ENCODE data around the gene LAMA4.

Gene LAMA4

DNA sequence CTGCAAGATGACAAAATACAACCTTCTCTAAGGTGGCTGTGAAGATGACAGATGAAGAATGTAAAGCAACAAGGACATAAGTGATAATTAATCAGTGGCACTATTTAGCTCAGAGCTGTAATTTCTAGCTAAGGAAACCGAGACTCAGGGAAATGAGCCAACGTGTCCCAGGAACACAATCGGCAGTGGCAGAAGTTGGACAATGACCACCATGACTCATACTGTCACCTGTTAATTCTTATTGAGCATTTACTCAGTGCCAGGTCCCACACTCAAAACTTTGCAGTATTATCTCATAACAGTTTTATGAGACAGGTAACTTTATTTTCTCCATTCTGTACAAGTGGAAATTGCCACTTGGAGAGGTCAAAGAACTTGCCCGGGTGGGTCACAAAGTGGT is 55.8 kb downstream of the LAMA4 start:
- no peaks in the 10 kb centered on the region for H3K36me3 ChIP-seq (ENCODE audit: control insufficient read depth, insufficient read depth, low read length)
- no peak for DNase-seq (ENCODE audit: low read depth, low spot score)
- WGBS (ENCODE audit: insufficient coverage, insufficient read length) = no CpG with 5 or more reads among the region's 4 CpGs
- no peak overlapping the region for H3K4me3 ChIP-seq (ENCODE audit: low read length)
- H3K27ac ChIP-seq (ENCODE audit: low read length) = no peak overlapping the region
- H3K27me3 ChIP-seq (ENCODE audit: control insufficient read depth, insufficient read depth, low read length) = no peaks in the 10 kb centered on the region
- H3K9me3 ChIP-seq (ENCODE audit: control insufficient read depth, insufficient read depth, low read length) = no peaks in the 10 kb centered on the region
- no peaks in the 10 kb centered on the region; the same call in 1 of the 2 replicates for H3K4me1 ChIP-seq (ENCODE audit: control insufficient read depth, insufficient read depth, low read length)

DNA sequence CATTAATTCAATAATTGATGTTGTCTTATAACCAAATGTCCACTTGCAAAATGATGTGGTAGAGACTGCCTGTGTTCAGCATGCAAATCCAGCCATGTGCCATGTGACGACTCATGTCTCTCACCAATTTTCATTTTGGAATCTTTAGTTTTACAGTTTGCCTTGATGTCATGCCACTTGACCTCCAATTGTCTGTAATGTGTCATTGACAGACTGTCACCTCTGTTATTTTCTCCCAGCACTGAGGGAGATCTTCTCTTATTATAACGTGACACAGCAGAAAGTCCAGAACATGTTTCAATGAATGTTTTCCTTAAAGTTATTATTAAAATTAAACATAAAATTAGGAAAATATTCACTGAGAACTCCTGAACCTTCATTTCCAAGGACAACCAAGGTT is 56.7 kb downstream of the LAMA4 start:
- no peaks in the 10 kb centered on the region for H3K9me3 ChIP-seq (ENCODE audit: control insufficient read depth, insufficient read depth, low read length)
- no peaks in the 10 kb centered on the region for H3K27me3 ChIP-seq (ENCODE audit: control insufficient read depth, insufficient read depth, low read length)
- DNase-seq (ENCODE audit: low read depth, low spot score) = no peak
- no peaks in the 10 kb centered on the region; the same call in 1 of the 2 replicates for H3K4me1 ChIP-seq (ENCODE audit: control insufficient read depth, insufficient read depth, low read length)
- no peak overlapping the region for H3K27ac ChIP-seq (ENCODE audit: low read length)
- no CpG with 5 or more reads among the region's 2 CpGs for WGBS (ENCODE audit: insufficient coverage, insufficient read length)
- no peak overlapping the region for H3K4me3 ChIP-seq (ENCODE audit: low read length)
- H3K36me3 ChIP-seq (ENCODE audit: control insufficient read depth, insufficient read depth, low read length) = no peaks in the 10 kb centered on the region

DNA sequence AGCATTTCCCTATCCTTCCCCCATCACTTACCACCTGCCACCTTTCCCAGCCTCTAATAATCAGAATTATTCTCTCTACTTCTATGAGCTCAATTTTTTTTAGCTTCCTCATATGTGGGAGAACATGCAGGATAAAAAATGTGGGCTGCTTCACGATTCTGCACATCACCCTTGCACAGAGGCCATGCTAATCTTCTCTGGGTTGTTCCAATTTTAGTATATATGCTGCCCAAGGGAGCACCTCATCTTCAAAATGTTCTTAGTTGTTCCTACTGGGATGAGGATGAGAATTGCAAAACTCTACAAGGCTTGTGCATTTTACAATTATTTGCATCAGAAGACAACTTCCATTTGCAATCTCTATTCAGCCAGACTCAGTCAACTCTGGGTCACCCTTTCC is 58.1 kb downstream of the LAMA4 start:
- no peak for DNase-seq (ENCODE audit: low read depth, low spot score)
- H3K4me1 ChIP-seq (ENCODE audit: control insufficient read depth, insufficient read depth, low read length) = no peaks in the 10 kb centered on the region; the same call in 1 of the 2 replicates
- H3K27ac ChIP-seq (ENCODE audit: low read length) = no peak overlapping the region
- no peak overlapping the region for H3K4me3 ChIP-seq (ENCODE audit: low read length)
- H3K9me3 ChIP-seq (ENCODE audit: control insufficient read depth, insufficient read depth, low read length) = no peaks in the 10 kb centered on the region
- no peaks in the 10 kb centered on the region for H3K36me3 ChIP-seq (ENCODE audit: control insufficient read depth, insufficient read depth, low read length)
- WGBS (ENCODE audit: insufficient coverage, insufficient read length) = no CpG with 5 or more reads among the region's 1 CpG
- H3K27me3 ChIP-seq (ENCODE audit: control insufficient read depth, insufficient read depth, low read length) = no peaks in the 10 kb centered on the region

DNA sequence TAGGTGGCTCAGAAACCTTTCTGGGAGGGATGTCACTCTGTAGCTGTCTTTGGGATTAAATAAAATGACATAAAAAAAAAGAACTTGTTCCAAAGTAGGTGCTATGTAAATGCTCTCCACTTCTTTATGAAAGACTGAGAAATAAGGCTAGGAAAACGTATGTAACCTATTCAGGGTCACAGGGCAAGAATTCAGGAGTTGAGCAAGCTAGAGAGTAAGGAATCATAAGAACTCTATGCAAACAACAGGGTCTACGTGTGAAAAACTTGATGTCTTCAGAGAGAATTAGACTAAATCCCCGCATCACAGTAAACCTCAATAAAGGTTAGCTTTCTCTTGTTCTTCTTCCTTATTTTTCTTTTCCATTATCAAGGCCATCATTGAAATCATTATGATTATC is 59.2 kb downstream of the LAMA4 start:
- WGBS (ENCODE audit: insufficient coverage, insufficient read length) = no CpG with 5 or more reads among the region's 3 CpGs
- Histone ChIP-seq H3K9me3 (ENCODE audit: control insufficient read depth, insufficient read depth, low read length) (no peaks in the 10 kb centered on the region), H3K27ac (ENCODE audit: low read length) (no peak overlapping the region), H3K36me3 (ENCODE audit: control insufficient read depth, insufficient read depth, low read length) (no peaks in the 10 kb centered on the region), H3K27me3 (ENCODE audit: control insufficient read depth, insufficient read depth, low read length) (no peaks in the 10 kb centered on the region), H3K4me3 (ENCODE audit: low read length) (no peak overlapping the region), H3K4me1 (ENCODE audit: control insufficient read depth, insufficient read depth, low read length) (no peaks in the 10 kb centered on the region)
- no peak for DNase-seq (ENCODE audit: low read depth, low spot score)

DNA sequence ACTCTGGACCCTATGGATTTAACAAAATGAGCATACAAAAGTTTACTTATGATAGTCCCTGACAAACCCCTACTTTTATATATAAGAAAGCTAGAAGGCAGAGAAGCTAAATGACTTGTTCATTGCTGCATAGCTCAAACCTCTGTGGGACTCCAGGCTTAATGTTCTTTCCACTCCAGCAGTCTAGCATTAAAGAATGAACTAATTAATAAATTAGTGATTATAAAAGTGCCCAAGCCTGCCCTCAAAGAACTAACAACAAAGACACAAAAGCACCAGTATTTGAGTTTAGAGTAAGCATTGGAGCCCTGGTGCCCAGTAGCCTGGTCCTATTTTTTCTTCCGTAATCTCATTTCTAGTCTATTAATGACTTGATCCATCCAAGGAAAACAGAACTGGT is 59.9 kb downstream of the LAMA4 start:
- Histone ChIP-seq H3K27me3 (ENCODE audit: control insufficient read depth, insufficient read depth, low read length) (no peaks in the 10 kb centered on the region), H3K27ac (ENCODE audit: low read length) (no peak overlapping the region), H3K9me3 (ENCODE audit: control insufficient read depth, insufficient read depth, low read length) (no peaks in the 10 kb centered on the region), H3K4me1 (ENCODE audit: control insufficient read depth, insufficient read depth, low read length) (no peaks in the 10 kb centered on the region), H3K4me3 (ENCODE audit: low read length) (no peak overlapping the region), H3K36me3 (ENCODE audit: control insufficient read depth, insufficient read depth, low read length) (no peaks in the 10 kb centered on the region)
- WGBS (ENCODE audit: insufficient coverage, insufficient read length) = no CpG with 5 or more reads among the region's 1 CpG
- DNase-seq (ENCODE audit: low read depth, low spot score) = no peak

DNA sequence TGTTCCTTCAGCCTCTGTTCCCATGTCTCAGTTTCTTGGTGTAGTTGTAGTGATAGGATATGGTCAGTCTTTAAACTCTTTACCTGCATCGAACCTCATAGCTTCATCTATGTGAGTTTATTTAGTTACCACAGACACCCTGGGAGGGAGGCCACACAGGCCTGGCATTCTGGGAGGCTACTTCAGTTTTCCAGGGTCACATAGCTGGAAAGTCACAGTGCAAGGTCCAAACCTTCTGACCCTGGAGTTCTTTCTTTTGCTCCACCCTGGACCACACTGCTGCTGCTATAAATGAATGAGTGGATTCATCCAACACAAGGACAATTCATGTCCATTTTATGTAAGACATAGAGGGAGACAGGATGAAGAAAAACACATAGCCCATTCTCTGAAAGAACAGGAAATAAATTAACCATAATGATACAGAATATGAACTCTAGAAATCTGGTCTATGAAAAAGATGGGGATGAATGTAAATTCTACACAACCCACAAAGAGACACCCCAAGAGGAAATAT is 60.8 kb downstream of the LAMA4 start:
- no peaks in the 10 kb centered on the region for H3K27me3 ChIP-seq (ENCODE audit: control insufficient read depth, insufficient read depth, low read length)
- no peak overlapping the region for H3K4me3 ChIP-seq (ENCODE audit: low read length)
- H3K36me3 ChIP-seq (ENCODE audit: control insufficient read depth, insufficient read depth, low read length) = no peaks in the 10 kb centered on the region
- no peaks in the 10 kb centered on the region for H3K9me3 ChIP-seq (ENCODE audit: control insufficient read depth, insufficient read depth, low read length)
- WGBS (ENCODE audit: insufficient coverage, insufficient read length) = no CpG with 5 or more reads among the region's 1 CpG
- no peaks in the 10 kb centered on the region for H3K4me1 ChIP-seq (ENCODE audit: control insufficient read depth, insufficient read depth, low read length)
- H3K27ac ChIP-seq (ENCODE audit: low read length) = no peak overlapping the region
- no peak for DNase-seq (ENCODE audit: low read depth, low spot score)

DNA sequence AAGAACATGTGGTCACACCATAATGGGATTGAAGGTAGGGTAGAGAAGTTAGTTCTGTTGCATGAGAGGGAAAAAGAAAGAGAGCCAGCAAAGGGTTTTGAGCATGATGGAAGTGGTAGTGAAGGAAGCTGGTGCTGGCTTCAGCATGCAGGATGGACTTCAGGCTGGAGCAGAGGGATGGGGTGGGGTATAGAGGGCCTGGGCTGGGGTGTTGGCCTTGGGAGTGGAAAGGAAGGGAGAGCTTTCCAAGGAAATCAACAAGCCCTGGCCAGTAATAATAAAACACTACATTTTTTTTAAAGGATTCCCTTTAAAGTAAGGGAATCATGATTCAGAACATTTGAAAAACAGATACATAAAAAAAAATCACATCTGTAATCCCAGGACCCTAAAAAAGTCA is 61.2 kb downstream of the LAMA4 start:
- Histone ChIP-seq H3K4me3 (ENCODE audit: low read length) (no peak overlapping the region), H3K27me3 (ENCODE audit: control insufficient read depth, insufficient read depth, low read length) (no peaks in the 10 kb centered on the region), H3K4me1 (ENCODE audit: control insufficient read depth, insufficient read depth, low read length) (no peaks in the 10 kb centered on the region), H3K27ac (ENCODE audit: low read length) (no peak overlapping the region), H3K9me3 (ENCODE audit: control insufficient read depth, insufficient read depth, low read length) (no peaks in the 10 kb centered on the region), H3K36me3 (ENCODE audit: control insufficient read depth, insufficient read depth, low read length) (no peaks in the 10 kb centered on the region)
- no peak for DNase-seq (ENCODE audit: low read depth, low spot score)

DNA sequence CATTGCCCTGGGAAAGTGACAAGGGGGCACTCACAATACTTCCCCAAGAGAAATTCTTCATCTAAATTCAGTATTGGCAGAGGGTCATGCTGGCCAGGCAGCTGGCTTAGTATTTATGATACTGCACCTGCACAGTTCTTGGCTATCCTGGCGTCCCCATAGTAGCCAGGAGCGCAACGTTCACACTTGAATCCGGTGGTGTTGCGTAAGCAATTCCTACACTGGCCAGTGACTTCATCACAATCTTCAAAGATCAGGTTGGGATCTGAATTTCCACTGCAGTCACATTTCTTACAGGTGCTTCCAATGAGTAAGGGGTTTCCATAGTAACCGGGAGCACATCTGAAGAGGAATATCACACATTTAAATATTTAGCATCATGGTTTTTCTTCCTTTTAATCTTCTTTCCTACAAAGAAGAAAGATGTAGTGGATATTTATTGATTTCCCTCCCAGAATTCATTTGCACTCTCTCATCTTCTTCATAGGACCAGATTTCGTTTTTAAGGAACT is 62.8 kb downstream of the LAMA4 start:
- no peaks in the 10 kb centered on the region for H3K27me3 ChIP-seq (ENCODE audit: control insufficient read depth, insufficient read depth, low read length)
- no CpG with 5 or more reads among the region's 7 CpGs for WGBS (ENCODE audit: insufficient coverage, insufficient read length)
- H3K9me3 ChIP-seq (ENCODE audit: control insufficient read depth, insufficient read depth, low read length) = no peaks in the 10 kb centered on the region
- no peaks in the 10 kb centered on the region for H3K36me3 ChIP-seq (ENCODE audit: control insufficient read depth, insufficient read depth, low read length)
- no peak overlapping the region for H3K27ac ChIP-seq (ENCODE audit: low read length)
- H3K4me3 ChIP-seq (ENCODE audit: low read length) = no peak overlapping the region
- DNase-seq (ENCODE audit: low read depth, low spot score) = no peak
- H3K4me1 ChIP-seq (ENCODE audit: control insufficient read depth, insufficient read depth, low read length) = no peaks in the 10 kb centered on the region

DNA sequence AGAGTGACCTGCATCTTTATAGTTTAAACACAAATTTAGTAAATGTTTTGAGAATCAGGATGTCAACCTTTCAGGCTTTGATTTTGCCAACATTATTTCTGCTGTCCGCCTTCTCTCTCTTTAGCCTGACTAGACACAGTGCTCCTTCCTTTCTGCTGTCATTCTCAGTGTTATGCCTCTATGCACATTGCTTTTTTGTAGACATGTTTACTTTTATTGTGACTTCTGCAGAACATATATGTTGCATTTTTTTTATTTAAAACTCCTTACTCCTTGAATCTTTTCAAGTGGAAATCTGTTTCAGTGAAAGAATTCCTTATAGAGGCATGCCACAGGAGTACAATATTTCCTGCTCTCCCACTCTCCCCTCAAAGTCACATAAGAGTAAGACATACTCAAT is 64.2 kb downstream of the LAMA4 start:
- Histone ChIP-seq H3K9me3 (ENCODE audit: control insufficient read depth, insufficient read depth, low read length) (no peaks in the 10 kb centered on the region), H3K4me1 (ENCODE audit: control insufficient read depth, insufficient read depth, low read length) (no peaks in the 10 kb centered on the region), H3K27ac (ENCODE audit: low read length) (no peak overlapping the region), H3K4me3 (ENCODE audit: low read length) (no peak overlapping the region), H3K36me3 (ENCODE audit: control insufficient read depth, insufficient read depth, low read length) (no peaks in the 10 kb centered on the region), H3K27me3 (ENCODE audit: control insufficient read depth, insufficient read depth, low read length) (no peaks in the 10 kb centered on the region)
- WGBS (ENCODE audit: insufficient coverage, insufficient read length) = no CpG with 5 or more reads among the region's 1 CpG
- no peak for DNase-seq (ENCODE audit: low read depth, low spot score)

DNA sequence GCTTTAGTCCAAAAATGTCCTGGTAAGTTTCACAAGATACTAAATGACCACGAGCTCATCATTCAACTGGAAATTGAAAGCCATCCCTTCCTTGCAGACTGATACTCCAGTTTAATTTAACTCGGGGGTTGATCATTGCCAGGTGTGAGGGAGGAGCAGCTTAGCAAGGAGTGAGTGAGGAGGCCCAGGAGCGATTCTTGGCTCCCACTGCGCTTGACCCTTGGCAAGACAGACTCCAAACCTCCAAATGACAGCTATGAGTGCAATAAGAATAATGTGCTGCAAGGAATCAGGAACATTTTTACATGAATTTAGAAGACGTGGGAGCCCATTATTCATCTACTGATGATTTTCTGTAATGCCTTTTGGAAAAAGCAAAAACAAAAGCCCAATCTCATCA is 64.9 kb downstream of the LAMA4 start:
- Histone ChIP-seq H3K4me3 (ENCODE audit: low read length) (no peak overlapping the region), H3K27ac (ENCODE audit: low read length) (no peak overlapping the region), H3K36me3 (ENCODE audit: control insufficient read depth, insufficient read depth, low read length) (no peaks in the 10 kb centered on the region), H3K4me1 (ENCODE audit: control insufficient read depth, insufficient read depth, low read length) (no peaks in the 10 kb centered on the region), H3K27me3 (ENCODE audit: control insufficient read depth, insufficient read depth, low read length) (no peaks in the 10 kb centered on the region), H3K9me3 (ENCODE audit: control insufficient read depth, insufficient read depth, low read length) (no peaks in the 10 kb centered on the region)
- no peak for DNase-seq (ENCODE audit: low read depth, low spot score)
- WGBS (ENCODE audit: insufficient coverage, insufficient read length) = no CpG with 5 or more reads among the region's 5 CpGs

DNA sequence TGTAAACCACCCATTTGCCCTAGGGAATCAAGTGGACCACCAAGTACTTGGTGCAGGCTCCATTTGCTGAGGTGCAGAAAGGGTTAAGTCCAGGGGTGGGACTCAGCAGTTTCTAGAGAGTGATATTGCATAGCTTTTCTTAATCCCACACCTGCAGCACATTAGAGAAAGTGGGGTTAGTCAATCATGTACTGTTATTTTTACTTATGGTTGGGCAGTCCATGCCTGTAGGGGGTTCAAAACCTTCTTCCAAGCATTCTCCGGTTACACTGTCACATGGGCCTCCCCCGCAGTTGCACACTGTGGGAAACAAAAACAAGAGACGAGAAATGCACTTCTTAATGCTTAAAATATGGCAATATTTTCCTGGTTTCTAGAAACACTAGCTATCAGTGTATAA is 65.5 kb downstream of the LAMA4 start:
- no CpG with 5 or more reads among the region's 3 CpGs for WGBS (ENCODE audit: insufficient coverage, insufficient read length)

More for the DNA sequence above, 65.5 kb downstream of the LAMA4 start:
- no peaks in the 10 kb centered on the region for H3K36me3 ChIP-seq (ENCODE audit: control insufficient read depth, insufficient read depth, low read length)
- no peak overlapping the region for H3K27ac ChIP-seq (ENCODE audit: low read length)
- no peak overlapping the region for H3K4me3 ChIP-seq (ENCODE audit: low read length)
- DNase-seq (ENCODE audit: low read depth, low spot score) = no peak
- no peaks in the 10 kb centered on the region for H3K27me3 ChIP-seq (ENCODE audit: control insufficient read depth, insufficient read depth, low read length)
- no peaks in the 10 kb centered on the region for H3K9me3 ChIP-seq (ENCODE audit: control insufficient read depth, insufficient read depth, low read length)
- no peaks in the 10 kb centered on the region for H3K4me1 ChIP-seq (ENCODE audit: control insufficient read depth, insufficient read depth, low read length)
